ENCODE measurements around the gene PCDHGB4. TPM values are rescaled to one million over a fixed set of nuclear protein-coding genes. Genes with fewer than 3 reads are reported as not detected.

Gene PCDHGB4
- total and polyA plus RNA-seq, 10 donors: 0.02 to 3.9 (median 2.6) TPM

DNA sequence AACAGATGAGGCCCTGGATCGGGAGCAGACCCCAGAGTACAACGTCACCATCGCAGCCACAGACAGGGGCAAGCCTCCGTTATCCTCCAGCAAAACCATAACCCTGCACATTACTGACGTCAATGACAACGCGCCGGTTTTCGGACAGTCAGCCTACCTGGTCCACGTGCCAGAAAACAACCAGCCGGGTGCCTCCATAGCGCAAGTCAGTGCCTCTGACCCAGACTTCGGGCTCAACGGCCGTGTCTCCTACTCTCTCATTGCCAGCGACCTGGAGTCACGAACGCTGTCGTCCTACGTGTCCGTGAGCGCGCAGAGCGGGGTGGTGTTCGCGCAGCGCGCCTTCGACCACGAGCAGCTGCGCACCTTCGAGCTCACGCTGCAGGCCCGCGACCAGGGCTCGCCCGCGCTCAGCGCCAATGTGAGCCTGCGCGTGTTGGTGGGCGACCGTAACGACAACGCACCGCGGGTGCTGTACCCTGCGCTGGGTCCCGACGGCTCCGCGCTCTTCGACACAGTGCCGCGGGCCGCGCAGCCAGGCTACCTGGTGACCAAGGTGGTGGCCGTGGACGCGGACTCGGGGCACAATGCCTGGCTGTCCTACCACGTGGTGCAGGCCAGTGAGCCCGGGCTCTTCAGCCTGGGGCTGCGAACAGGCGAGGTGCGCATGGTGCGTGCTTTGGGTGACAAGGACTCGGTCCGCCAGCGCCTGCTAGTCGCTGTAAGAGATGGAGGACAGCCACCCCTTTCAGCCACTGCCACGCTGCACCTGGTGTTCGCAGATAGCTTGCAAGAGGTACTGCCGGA is 31.8 kb downstream of the PCDHGB4 start:
- peaks cover 2 to 99% (median 94%) of the 10 kb centered on the region in 8 donors for H3K9me3 ChIP-seq
- WGBS, 5 donors: 35 to 47% (median 39%) methylated on average over 38 to 74 of the region's 74 CpGs
- DNase-seq: no peak
- H3K27me3 ChIP-seq (replicated peaks in 1 of 7): peaks cover 0 to 92% (median 47%) of the 10 kb centered on the region in 7 donors
- H3K4me1 ChIP-seq: peaks cover 0 to 18% (median 3%) of the 10 kb centered on the region in 6 donors
- no peak overlapping the region for H3K27ac ChIP-seq
- TF ChIP-seq POLR2A (IDR thresholded peaks at IDR 0.05) (no peak), POLR2AphosphoS5 (IDR thresholded peaks at IDR 0.05) (no peak)
- TF ChIP-seq, protein P1, sequence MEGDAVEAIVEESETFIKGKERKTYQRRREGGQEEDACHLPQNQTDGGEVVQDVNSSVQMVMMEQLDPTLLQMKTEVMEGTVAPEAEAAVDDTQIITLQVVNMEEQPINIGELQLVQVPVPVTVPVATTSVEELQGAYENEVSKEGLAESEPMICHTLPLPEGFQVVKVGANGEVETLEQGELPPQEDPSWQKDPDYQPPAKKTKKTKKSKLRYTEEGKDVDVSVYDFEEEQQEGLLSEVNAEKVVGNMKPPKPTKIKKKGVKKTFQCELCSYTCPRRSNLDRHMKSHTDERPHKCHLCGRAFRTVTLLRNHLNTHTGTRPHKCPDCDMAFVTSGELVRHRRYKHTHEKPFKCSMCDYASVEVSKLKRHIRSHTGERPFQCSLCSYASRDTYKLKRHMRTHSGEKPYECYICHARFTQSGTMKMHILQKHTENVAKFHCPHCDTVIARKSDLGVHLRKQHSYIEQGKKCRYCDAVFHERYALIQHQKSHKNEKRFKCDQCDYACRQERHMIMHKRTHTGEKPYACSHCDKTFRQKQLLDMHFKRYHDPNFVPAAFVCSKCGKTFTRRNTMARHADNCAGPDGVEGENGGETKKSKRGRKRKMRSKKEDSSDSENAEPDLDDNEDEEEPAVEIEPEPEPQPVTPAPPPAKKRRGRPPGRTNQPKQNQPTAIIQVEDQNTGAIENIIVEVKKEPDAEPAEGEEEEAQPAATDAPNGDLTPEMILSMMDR (IDR thresholded peaks at IDR 0.05 in 8 of 11, conservative IDR thresholded peaks at IDR 0.05 in 3 of 11): no peak
- intact Hi-C loops (cut with DNase I; ENCODE audit: low total_unique reads): loop anchor here (5.0 kb wide), 1 partner anchor 143 kb away; no protein-coding TSS in a partner anchor
- peaks cover 0 to 8% (median 0%) of the 10 kb centered on the region in 6 donors for H3K36me3 ChIP-seq
- H3K4me3 ChIP-seq: peak overlapping the region in 1 of 8 donors; percentile 27

DNA sequence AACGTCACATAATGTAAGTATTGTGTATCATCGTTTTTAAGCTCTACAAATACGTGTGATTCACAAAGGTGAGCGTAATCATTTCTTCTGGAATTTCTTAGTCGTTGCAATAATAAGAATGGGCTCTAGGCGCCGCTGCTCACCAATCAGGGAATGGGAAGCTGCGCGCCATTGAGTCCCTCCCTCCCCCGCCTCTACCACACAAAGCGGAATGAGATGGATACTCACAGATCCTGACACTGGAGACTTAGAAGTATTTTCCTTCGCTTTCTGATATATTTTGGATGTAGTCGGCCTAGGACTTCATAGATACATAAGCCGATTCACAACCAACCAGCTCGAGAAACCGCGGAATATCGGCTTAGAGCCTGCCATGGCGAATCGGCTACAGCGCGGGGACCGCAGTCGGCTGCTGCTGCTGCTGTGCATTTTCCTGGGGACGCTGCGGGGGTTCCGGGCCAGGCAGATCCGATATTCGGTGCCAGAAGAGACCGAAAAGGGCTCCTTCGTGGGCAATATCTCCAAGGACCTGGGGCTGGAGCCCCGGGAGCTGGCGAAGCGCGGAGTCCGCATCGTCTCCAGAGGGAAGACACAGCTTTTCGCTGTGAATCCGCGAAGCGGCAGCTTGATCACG is 33.5 kb downstream of the PCDHGB4 start, which contains the start of gene PCDHGA11:
Gene PCDHGA11, plus strand, starts transcription at position 197 of the 634 bp plus-strand sequence. Its CDS starts 177 bp downstream, at position 374.
- WGBS, 5 donors: 8 to 10% (median 10%) methylated on average over 42 of the region's 42 CpGs
- H3K27me3 ChIP-seq (replicated peaks in 1 of 7): peaks cover 0 to 89% (median 40%) of the 10 kb centered on the region in 7 donors
- peak within 1 kb of the TSS in 7 of 8 donors; percentile 6 to 67 (median 34) for H3K4me3 ChIP-seq
- peaks cover 0 to 12% (median 3%) of the 10 kb centered on the region in 6 donors for H3K4me1 ChIP-seq
- TF ChIP-seq POLR2A (IDR thresholded peaks at IDR 0.05): no peak
- TF ChIP-seq, protein P1 (IDR thresholded peaks at IDR 0.05 in 8 of 11, conservative IDR thresholded peaks at IDR 0.05 in 3 of 11): peak in 8 of 11 experiments; percentile 17 to 58 (median 52)
- TF ChIP-seq POLR2AphosphoS5 (IDR thresholded peaks at IDR 0.05): no peak
- no peak for DNase-seq
- H3K9me3 ChIP-seq: peaks cover 2 to 100% (median 96%) of the 10 kb centered on the region in 8 donors
- H3K36me3 ChIP-seq: peaks cover 0 to 8% (median 0%) of the 10 kb centered on the region in 6 donors
- intact Hi-C loops (cut with DNase I; ENCODE audit: low total_unique reads): no loop called here
- no peak within 1 kb of the TSS for H3K27ac ChIP-seq

DNA sequence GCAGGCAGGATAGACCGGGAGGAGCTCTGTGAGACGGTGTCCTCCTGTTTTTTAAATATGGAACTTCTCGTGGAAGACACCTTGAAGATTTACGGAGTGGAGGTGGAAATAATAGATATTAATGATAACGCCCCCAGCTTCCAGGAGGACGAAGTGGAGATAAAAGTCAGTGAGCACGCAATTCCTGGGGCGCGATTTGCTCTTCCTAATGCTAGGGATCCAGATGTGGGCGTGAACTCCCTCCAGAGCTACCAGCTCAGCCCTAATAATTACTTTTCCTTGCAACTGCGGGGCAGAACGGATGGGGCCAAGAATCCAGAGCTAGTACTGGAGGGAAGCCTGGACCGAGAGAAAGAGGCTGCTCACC is 34.0 kb downstream of the PCDHGB4 start:
- no peak for DNase-seq
- intact Hi-C loops (cut with DNase I; ENCODE audit: low total_unique reads): no loop called here
- peaks cover 0 to 12% (median 3%) of the 10 kb centered on the region in 6 donors for H3K4me1 ChIP-seq
- peaks cover 0 to 89% (median 39%) of the 10 kb centered on the region in 7 donors for H3K27me3 ChIP-seq (replicated peaks in 1 of 7)
- TF ChIP-seq, protein P1 (IDR thresholded peaks at IDR 0.05 in 8 of 11, conservative IDR thresholded peaks at IDR 0.05 in 3 of 11): no peak
- no peak for TF ChIP-seq POLR2A (IDR thresholded peaks at IDR 0.05)
- peaks cover 0 to 8% (median 0%) of the 10 kb centered on the region in 6 donors for H3K36me3 ChIP-seq
- 8 to 20% (median 9%) methylated on average over 13 of the region's 13 CpGs for WGBS, 5 donors
- H3K4me3 ChIP-seq: peak overlapping the region in 7 of 8 donors; percentile 6 to 67 (median 34)
- no peak overlapping the region for H3K27ac ChIP-seq
- H3K9me3 ChIP-seq: peaks cover 2 to 100% (median 96%) of the 10 kb centered on the region in 8 donors
